GM18520 (cell line): ENCODE measurements around the gene GRIK4.
"Not testable (repeated sequence)": the region's sequence is repeated elsewhere in the genome, so short reads cannot be mapped to it uniquely, and the experiment has no call there.

Source experiments
- ATAC-seq: cut with Tn5 transposase; IDR thresholded peaks from one replicate; pipeline ENCODE4 v1.9.1; 2021; ENCODE audit not compliant: unreplicated experiment

GRIK4 gene

GRCh38 chr11:120511116-120511819 is at the start of gene GRIK4:
Gene GRIK4 (plus strand): TSS chr11:120511748. CDS start chr11:120660319, 148,571 bp downstream.
- no peak for ATAC-seq

GRCh38 chr11:120462825-120463224 is 48.7 kb upstream of the GRIK4 start:
- no peak for ATAC-seq

GRCh38 chr11:120465921-120466534 is 45.5 kb upstream of the GRIK4 start:
- no peak for ATAC-seq

GRCh38 chr11:120467627-120468026 is 43.9 kb upstream of the GRIK4 start:
- ATAC-seq = no peak

- no peak for ATAC-seq
Measured at GRCh38 chr11:120471131-120471530, 40.4 kb upstream of the GRIK4 start.

GRCh38 chr11:120471994-120472393 is 39.6 kb upstream of the GRIK4 start:
- ATAC-seq = no peak

GRCh38 chr11:120473503-120473902 is 38.0 kb upstream of the GRIK4 start:
- no peak for ATAC-seq

GRCh38 chr11:120482149-120482548 is 29.4 kb upstream of the GRIK4 start:
- no peak for ATAC-seq

- ATAC-seq = no peak
Measured at GRCh38 chr11:120484722-120485121, 26.8 kb upstream of the GRIK4 start.

GRCh38 chr11:120486138-120486537 is 25.4 kb upstream of the GRIK4 start:
- ATAC-seq = no peak

- ATAC-seq = no peak
Measured at GRCh38 chr11:120489799-120490198, 21.7 kb upstream of the GRIK4 start.

GRCh38 chr11:120492486-120492885 is 19.1 kb upstream of the GRIK4 start:
- no peak for ATAC-seq

GRCh38 chr11:120494595-120494994 is 17.0 kb upstream of the GRIK4 start:
- no peak for ATAC-seq

- ATAC-seq = no peak
Measured at GRCh38 chr11:120499088-120499487, 12.5 kb upstream of the GRIK4 start.

GRCh38 chr11:120499859-120500258 is 11.7 kb upstream of the GRIK4 start:
- no peak for ATAC-seq

GRCh38 chr11:120500414-120501071 is 11.0 kb upstream of the GRIK4 start:
- ATAC-seq = no peak

- no peak for ATAC-seq
Measured at GRCh38 chr11:120501440-120501839, 10.1 kb upstream of the GRIK4 start.

GRCh38 chr11:120501976-120502755 is 9.4 kb upstream of the GRIK4 start:
- ATAC-seq = no peak

GRCh38 chr11:120503529-120503928 is 8.0 kb upstream of the GRIK4 start:
- ATAC-seq = not testable (repeated sequence)

GRCh38 chr11:120505801-120506425 is 5.6 kb upstream of the GRIK4 start:
- no peak for ATAC-seq
